GM23338 (cell line): ENCODE results near the gene PROSER2. TPM values are rescaled to one million over a fixed set of nuclear protein-coding genes. Genes with fewer than 3 reads are reported as not detected.

Experiments
- ATAC-seq: fragments of 200-7000 bp; cut with Tn5 transposase; 3 replicates; pipeline ENCODE4 v1.9.1; 2020
- DNase-seq: peaks from one replicate; pipeline ENCODE4 v3.0.0-alpha.2; 2015; ENCODE audit warnings: low spot score
- H2AFZ ChIP-seq: fragments of 200-600 bp; sonication (generic); 2 replicates; pipeline ENCODE4 v1.8.0; 2016; ENCODE audit warnings: antibody characterized with exemption, mild to moderate bottlenecking, moderate library complexity
- H3F3A ChIP-seq: fragments of 200-600 bp; sonication (generic); replicated peaks from 2 replicates; pipeline ENCODE4 v1.8.0; 2017; ENCODE audit warnings: antibody characterized with exemption, mixed run types, low read depth
- H3K27ac ChIP-seq: fragments of 200-600 bp; sonication (generic); 2 replicates; pipeline ENCODE4 v1.6.1; 2016; ENCODE audit warnings: low read depth
- H3K27me3 ChIP-seq: fragments of 200-600 bp; sonication (generic); 2 replicates; pipeline ENCODE4 v1.8.0; 2016; ENCODE audit warnings: mild to moderate bottlenecking, mixed run types, moderate library complexity; ENCODE audit not compliant: insufficient read depth
- H3K36me3 ChIP-seq: fragments of 200-600 bp; sonication (generic); 2 replicates; pipeline ENCODE4 v1.8.0; 2016; ENCODE audit warnings: mild to moderate bottlenecking; ENCODE audit not compliant: insufficient read depth
- H3K4me1 ChIP-seq: fragments of 200-600 bp; sonication (generic); 2 replicates; pipeline ENCODE4 v1.8.0; 2016; ENCODE audit warnings: mild to moderate bottlenecking, moderate library complexity; ENCODE audit not compliant: insufficient read depth
- H3K4me2 ChIP-seq: fragments of 200-600 bp; sonication (generic); 2 replicates; pipeline ENCODE4 v1.7.1; 2017; ENCODE audit warnings: mixed run types
- H3K4me3 ChIP-seq: fragments of 200-600 bp; sonication (generic); 2 replicates; pipeline ENCODE4 v1.6.1; 2016; ENCODE audit warnings: mixed run types
- H3K79me2 ChIP-seq: fragments of 200-600 bp; sonication (generic); replicated peaks from 2 replicates; pipeline ENCODE4 v1.8.0; 2017; ENCODE audit warnings: mild to moderate bottlenecking; ENCODE audit not compliant: insufficient read depth
- H3K9me2 ChIP-seq: fragments of 200-600 bp; sonication (generic); 2 replicates; pipeline ENCODE4 v1.8.0; 2017; ENCODE audit not compliant: insufficient read depth
- H4K20me1 ChIP-seq: fragments of 200-600 bp; sonication (generic); replicated peaks from 2 replicates; pipeline ENCODE4 v1.8.0; 2017; ENCODE audit warnings: mild to moderate bottlenecking; ENCODE audit not compliant: insufficient read depth
- H3K27ac Mint-ChIP-seq: 2 replicates; pipeline ENCODE4 v1.8.0; 2020; ENCODE audit warnings: inconsistent platforms, mild to moderate bottlenecking, moderate library complexity, mixed read lengths
- H3K27me3 Mint-ChIP-seq: 3 replicates; pipeline ENCODE4 v1.8.0; 2022; ENCODE audit warnings: low read depth, mild to moderate bottlenecking, moderate library complexity, mixed read lengths, inconsistent platforms; ENCODE audit not compliant: insufficient read depth, poor library complexity
- H3K36me3 Mint-ChIP-seq: 3 replicates; pipeline ENCODE4 v1.8.0; 2021; ENCODE audit warnings: low read depth, mild to moderate bottlenecking, inconsistent platforms, moderate library complexity, mixed read lengths
- H3K4me1 Mint-ChIP-seq: 3 replicates; pipeline ENCODE4 v1.8.0; 2020; ENCODE audit warnings: mild to moderate bottlenecking, inconsistent platforms, mixed read lengths
- H3K4me3 Mint-ChIP-seq: 3 replicates; pipeline ENCODE4 v1.8.0; 2021; ENCODE audit warnings: moderate library complexity, mild to moderate bottlenecking, inconsistent platforms, mixed read lengths
- H3K9me3 Mint-ChIP-seq: 3 replicates; pipeline ENCODE4 v1.8.0; 2020; ENCODE audit warnings: moderate library complexity, mild to moderate bottlenecking, inconsistent platforms, mixed read lengths
- CREB1 ChIP-seq: fragments of 250-450 bp; sonication (Bioruptor Pico); IDR thresholded peaks from 2 replicates; pipeline ENCODE4 v1.5.0; 2020; ENCODE audit warnings: low read depth, mild to moderate bottlenecking, moderate library complexity
- EZH2phosphoT487 ChIP-seq: fragments of 200-600 bp; sonication (generic); IDR thresholded peaks from one replicate; pipeline ENCODE4 v1.8.1; 2018; ENCODE audit warnings: antibody characterized with exemption; ENCODE audit not compliant: unreplicated experiment
- NANOG ChIP-seq: IDR thresholded peaks from 2 replicates; pipeline ENCODE4 v1.6.1; 2016; ENCODE audit warnings: antibody characterized with exemption, borderline replicate concordance
- STAT1 ChIP-seq: IDR thresholded peaks from one replicate; pipeline ENCODE4 v1.6.1; 2016; ENCODE audit warnings: antibody characterized with exemption; ENCODE audit not compliant: unreplicated experiment
- ZNF114 ChIP-seq: fragments of 250-450 bp; sonication (Bioruptor Pico); IDR thresholded peaks from 2 replicates; pipeline ENCODE4 v1.5.0; 2020; ENCODE audit warnings: mild to moderate bottlenecking, moderate library complexity
- ZNF331 ChIP-seq: fragments of 250-450 bp; sonication (Bioruptor Pico); IDR thresholded peaks from 2 replicates; pipeline ENCODE4 v1.5.0; 2020; ENCODE audit warnings: low read depth, mild to moderate bottlenecking, moderate library complexity
- ZNF462 ChIP-seq: fragments of 250-450 bp; sonication (Bioruptor Pico); IDR thresholded peaks from 2 replicates; pipeline ENCODE4 v1.5.0; 2020; ENCODE audit warnings: mild to moderate bottlenecking, moderate library complexity
- polyA plus RNA-seq: library from polyadenylated mRNA; unstranded; fragments of >200 nt; fragmentation: Nextera tagmentation; extraction: Ambion mirVana; gene quantifications from 2 replicates; pipeline ENCODE4 v1.2.1, GENCODE V29; 2016
- total RNA-seq: library from RNA; depleted of rRNA; stranded (reverse); fragments of >200 nt; shearing (Covaris generic); gene quantifications from 2 replicates; pipeline ENCODE4 v1.2.3, GENCODE V29; 2014
- TF ChIP-seq, protein P1 (sequence below), 2 experiments: fragments of 200-600 bp in 1 of 2; sonication (generic) in 1 of 2; conservative IDR thresholded peaks; 2 replicates each; pipeline versions ENCODE4 v1.5.1 to v1.6.1; 2016 to 2017; ENCODE audit warnings: antibody characterized with exemption in 2 of 2, low read depth in 2 of 2, mild to moderate bottlenecking in 2 of 2, moderate library complexity in 1 of 2
- TF ChIP-seq, protein P2 (sequence below): IDR thresholded peaks from 2 replicates; pipeline ENCODE4 v1.6.1; 2016; ENCODE audit warnings: antibody characterized with exemption

Gene PROSER2
- total and polyA plus RNA-seq, 2 experiments from 2014 or later: 4.2 to 10.8 TPM

DNA sequence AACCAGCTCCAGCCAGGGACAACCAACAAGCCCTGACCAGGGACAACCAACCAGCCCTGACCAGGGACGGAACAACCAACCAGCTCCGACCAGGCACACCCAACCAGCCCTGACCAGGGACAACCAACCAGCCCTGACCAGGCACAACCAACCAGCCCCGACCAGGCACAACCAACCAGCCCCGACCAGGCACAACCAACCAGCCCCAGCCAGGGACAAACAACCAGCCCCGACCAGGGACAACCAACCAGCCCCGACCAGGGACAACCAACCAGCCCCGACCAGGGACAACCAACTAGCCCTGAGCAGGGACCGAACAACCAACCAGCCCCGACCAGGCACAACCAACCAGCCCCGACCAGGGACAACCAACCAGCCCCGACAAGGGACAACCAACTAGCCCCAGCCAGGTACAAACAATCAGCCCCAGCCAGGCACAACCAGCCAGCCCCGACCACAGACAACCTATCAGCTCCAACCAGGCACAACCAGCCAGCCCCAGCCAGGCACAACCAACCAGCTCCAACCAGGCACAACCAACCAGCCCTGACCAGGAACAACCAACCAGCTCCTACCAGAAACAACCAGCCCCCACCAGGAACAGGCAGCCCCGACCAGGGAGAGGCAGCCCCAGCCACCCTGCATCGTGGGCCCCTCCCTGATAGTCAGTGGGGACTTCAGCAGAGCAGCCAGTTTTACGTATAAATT lies 56.4 kb downstream of the PROSER2 start (continued):
- TF ChIP-seq ZNF462 (no peak), NANOG (no peak), CREB1 (CRISPR knock-in tag) (no peak), ZNF114 (CRISPR knock-in tag) (no peak), STAT1 (no peak)

GRCh38 chr10:11880151-11881029 lies 57.2 kb downstream of the PROSER2 start:
- Mint-ChIP-seq H3K27me3 (peaks cover 7% of the 10 kb centered on the region), H3K27ac (no peak overlapping the region; the same call in 1 of the 2 replicates), H3K4me3 (no peak overlapping the region), H3K4me1 (peaks cover 18% of the 10 kb centered on the region), H3K9me3 (no peaks in the 10 kb centered on the region), H3K36me3 (peaks cover 2% of the 10 kb centered on the region; the same call in 1 of the 3 replicates)
- peak; percentile 80 for ATAC-seq
- Histone ChIP-seq H3K4me3 (no peak overlapping the region), H3K36me3 (no peaks in the 10 kb centered on the region), H3K27me3 (no peaks in the 10 kb centered on the region), H3K27ac (no peak overlapping the region), H2AFZ (peak overlapping the region; percentile 88), H3K4me1 (peaks cover 8% of the 10 kb centered on the region), H3F3A (no peaks in the 10 kb centered on the region), H3K9me2 (no peaks in the 10 kb centered on the region), H3K4me2 (no peak overlapping the region), H3K79me2 (no peaks in the 10 kb centered on the region), H4K20me1 (no peaks in the 10 kb centered on the region)
- TF ChIP-seq STAT1 (no peak), ZNF331 (CRISPR knock-in tag) (no peak), EZH2phosphoT487 (no peak)
- TF ChIP-seq, protein P1, sequence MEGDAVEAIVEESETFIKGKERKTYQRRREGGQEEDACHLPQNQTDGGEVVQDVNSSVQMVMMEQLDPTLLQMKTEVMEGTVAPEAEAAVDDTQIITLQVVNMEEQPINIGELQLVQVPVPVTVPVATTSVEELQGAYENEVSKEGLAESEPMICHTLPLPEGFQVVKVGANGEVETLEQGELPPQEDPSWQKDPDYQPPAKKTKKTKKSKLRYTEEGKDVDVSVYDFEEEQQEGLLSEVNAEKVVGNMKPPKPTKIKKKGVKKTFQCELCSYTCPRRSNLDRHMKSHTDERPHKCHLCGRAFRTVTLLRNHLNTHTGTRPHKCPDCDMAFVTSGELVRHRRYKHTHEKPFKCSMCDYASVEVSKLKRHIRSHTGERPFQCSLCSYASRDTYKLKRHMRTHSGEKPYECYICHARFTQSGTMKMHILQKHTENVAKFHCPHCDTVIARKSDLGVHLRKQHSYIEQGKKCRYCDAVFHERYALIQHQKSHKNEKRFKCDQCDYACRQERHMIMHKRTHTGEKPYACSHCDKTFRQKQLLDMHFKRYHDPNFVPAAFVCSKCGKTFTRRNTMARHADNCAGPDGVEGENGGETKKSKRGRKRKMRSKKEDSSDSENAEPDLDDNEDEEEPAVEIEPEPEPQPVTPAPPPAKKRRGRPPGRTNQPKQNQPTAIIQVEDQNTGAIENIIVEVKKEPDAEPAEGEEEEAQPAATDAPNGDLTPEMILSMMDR (conservative IDR thresholded peaks at IDR 0.05; ENCODE audit: low read depth in 2 of 2): peak; percentile 29 to 70; a peak in 3 of 4 replicates
- TF ChIP-seq, protein P2, sequence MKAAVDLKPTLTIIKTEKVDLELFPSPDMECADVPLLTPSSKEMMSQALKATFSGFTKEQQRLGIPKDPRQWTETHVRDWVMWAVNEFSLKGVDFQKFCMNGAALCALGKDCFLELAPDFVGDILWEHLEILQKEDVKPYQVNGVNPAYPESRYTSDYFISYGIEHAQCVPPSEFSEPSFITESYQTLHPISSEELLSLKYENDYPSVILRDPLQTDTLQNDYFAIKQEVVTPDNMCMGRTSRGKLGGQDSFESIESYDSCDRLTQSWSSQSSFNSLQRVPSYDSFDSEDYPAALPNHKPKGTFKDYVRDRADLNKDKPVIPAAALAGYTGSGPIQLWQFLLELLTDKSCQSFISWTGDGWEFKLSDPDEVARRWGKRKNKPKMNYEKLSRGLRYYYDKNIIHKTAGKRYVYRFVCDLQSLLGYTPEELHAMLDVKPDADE: no peak
- peak; percentile 61 for DNase-seq
